Measurements from ENCODE around the gene SUPV3L1.

SUPV3L1 gene

GRCh38 chr10:69230128-69230527, 50.1 kb downstream of the SUPV3L1 start:
- FAIRE-seq (no peak), DNase-seq (ENCODE audit: insufficient read length, low spot score) (no peak)
- TF ChIP-seq, protein P1, sequence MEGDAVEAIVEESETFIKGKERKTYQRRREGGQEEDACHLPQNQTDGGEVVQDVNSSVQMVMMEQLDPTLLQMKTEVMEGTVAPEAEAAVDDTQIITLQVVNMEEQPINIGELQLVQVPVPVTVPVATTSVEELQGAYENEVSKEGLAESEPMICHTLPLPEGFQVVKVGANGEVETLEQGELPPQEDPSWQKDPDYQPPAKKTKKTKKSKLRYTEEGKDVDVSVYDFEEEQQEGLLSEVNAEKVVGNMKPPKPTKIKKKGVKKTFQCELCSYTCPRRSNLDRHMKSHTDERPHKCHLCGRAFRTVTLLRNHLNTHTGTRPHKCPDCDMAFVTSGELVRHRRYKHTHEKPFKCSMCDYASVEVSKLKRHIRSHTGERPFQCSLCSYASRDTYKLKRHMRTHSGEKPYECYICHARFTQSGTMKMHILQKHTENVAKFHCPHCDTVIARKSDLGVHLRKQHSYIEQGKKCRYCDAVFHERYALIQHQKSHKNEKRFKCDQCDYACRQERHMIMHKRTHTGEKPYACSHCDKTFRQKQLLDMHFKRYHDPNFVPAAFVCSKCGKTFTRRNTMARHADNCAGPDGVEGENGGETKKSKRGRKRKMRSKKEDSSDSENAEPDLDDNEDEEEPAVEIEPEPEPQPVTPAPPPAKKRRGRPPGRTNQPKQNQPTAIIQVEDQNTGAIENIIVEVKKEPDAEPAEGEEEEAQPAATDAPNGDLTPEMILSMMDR (IDR thresholded peaks at IDR 0.05; ENCODE audit: insufficient read depth, missing control alignments), result no peak

DNA sequence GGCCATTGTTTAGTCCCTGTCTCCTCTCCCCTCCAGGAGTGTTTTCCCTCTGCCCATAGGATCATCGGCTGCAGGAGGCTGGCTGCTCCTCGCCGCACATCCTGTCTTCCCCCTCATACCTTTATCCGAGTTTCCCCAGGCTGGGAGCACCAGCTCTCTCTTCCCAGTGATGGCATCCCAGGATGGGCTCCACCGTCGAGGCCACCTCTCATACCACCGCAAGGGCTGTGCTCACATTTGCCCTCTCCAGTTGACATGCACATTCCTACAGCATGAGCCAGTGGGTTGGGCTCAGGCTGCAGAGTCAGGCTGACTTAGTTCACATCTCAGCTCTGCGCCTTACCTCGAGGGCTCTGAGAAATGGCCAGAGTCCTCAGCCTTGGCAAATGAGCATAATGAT, 52.2 kb downstream of the SUPV3L1 start:
- no peak for FAIRE-seq

DNA sequence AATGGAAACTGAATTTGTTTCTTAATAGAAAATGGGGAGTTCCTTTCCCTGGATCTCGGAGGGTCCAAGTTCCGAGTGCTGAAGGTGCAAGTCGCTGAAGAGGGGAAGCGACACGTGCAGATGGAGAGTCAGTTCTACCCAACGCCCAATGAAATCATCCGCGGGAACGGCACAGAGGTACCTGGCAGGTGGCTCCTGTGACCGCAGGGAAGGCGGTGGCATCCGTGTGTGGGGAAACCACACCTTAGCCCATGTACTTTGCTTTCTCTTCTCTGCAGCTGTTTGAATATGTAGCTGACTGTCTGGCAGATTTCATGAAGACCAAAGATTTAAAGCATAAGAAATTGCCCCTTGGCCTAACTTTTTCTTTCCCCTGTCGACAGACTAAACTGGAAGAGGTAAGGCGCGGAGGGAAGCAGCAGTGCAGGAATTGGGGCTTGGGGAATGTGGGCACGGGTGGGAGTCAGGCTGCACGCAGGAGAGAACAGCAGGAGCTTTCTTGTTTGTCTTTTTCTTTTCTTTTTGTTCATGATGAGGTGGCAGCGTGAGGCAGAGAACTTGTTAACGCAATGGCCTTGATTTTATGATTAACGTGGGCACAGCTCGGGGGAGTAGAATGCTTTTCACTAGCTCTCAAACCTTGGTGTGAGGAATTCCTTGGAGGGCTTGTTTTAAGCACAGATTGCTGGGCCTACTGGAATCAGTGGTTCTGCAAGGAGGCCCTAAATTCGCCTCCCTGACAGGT, 52.9 kb downstream of the SUPV3L1 start:
- TF ChIP-seq, protein P1 (IDR thresholded peaks at IDR 0.05; ENCODE audit: insufficient read depth, missing control alignments), result no peak
- DNase-seq (ENCODE audit: insufficient read length, low spot score) (no peak), FAIRE-seq (no peak)

More for the DNA sequence above, 52.2 kb downstream of the SUPV3L1 start:
- TF ChIP-seq, protein P1 (IDR thresholded peaks at IDR 0.05; ENCODE audit: insufficient read depth, missing control alignments), result no peak
- DNase-seq (ENCODE audit: insufficient read length, low spot score), result no peak

DNA sequence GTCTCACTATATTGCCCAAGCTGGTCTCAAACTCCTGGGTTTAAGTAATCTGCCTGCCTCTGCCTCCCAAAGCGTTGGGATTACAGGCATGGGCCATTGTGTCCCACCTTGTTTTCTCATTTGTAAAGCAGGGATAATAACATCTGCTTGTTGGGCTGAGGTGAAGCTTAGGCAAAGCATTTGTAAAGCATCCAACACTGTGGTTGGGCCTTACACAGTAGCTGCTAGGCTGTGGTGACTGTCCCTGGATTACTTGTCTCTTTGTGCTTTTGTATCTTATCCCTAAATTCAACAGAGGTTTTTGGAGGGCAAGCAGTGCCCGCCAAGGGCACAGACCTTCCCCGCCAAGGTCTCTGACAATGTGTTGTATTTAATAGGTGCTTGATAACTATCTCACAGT, 54.4 kb downstream of the SUPV3L1 start:
- FAIRE-seq (no peak), DNase-seq (ENCODE audit: insufficient read length, low spot score) (no peak)
- TF ChIP-seq, protein P1 (IDR thresholded peaks at IDR 0.05; ENCODE audit: insufficient read depth, missing control alignments), result no peak

DNA sequence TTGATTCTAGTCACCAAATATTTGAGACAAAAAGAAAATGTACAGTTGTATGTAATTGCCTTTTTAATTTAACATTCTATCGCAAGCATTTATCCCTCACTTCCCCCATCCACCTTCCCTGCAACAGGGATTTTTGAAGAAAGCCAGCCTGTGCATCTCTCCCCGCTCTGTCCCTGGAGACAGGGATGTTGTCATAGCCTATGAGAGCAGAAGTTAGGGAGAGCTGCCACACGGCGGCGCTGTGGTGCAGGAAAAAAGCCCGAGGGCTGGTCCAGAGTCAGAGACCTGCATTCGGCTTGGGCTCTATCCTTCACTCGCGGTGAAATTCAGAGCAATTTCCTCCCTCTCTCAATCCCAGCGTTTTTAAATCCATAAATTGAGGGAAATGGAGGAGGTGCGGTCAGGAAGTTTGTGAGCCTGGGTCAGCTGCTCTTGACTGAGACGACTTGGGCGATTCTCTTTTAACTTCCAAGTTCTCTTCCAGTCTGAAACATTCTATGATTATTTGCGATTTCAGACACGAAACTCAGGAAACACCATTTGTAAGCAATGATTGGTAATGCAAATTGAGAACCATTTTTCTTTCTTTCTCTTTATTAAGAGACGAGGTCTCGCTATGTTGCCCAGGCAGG, 57.6 kb downstream of the SUPV3L1 start:
- FAIRE-seq (peak; percentile 29), DNase-seq (ENCODE audit: insufficient read length, low spot score) (peak; percentile 74)
- TF ChIP-seq, protein P1 (IDR thresholded peaks at IDR 0.05; ENCODE audit: insufficient read depth, missing control alignments), result peak; percentile 97

GRCh38 chr10:69239136-69239535, 59.1 kb downstream of the SUPV3L1 start:
- DNase-seq (ENCODE audit: insufficient read length, low spot score), result no peak
- no peak for FAIRE-seq
- TF ChIP-seq, protein P1 (IDR thresholded peaks at IDR 0.05; ENCODE audit: insufficient read depth, missing control alignments), result no peak
